ENCODE measurements around the gene RBMS3. TPM values are rescaled to one million over a fixed set of nuclear protein-coding genes. Genes with fewer than 3 reads are reported as not detected.

Gene RBMS3
- total RNA-seq, 1 donor: 81.1 TPM

DNA sequence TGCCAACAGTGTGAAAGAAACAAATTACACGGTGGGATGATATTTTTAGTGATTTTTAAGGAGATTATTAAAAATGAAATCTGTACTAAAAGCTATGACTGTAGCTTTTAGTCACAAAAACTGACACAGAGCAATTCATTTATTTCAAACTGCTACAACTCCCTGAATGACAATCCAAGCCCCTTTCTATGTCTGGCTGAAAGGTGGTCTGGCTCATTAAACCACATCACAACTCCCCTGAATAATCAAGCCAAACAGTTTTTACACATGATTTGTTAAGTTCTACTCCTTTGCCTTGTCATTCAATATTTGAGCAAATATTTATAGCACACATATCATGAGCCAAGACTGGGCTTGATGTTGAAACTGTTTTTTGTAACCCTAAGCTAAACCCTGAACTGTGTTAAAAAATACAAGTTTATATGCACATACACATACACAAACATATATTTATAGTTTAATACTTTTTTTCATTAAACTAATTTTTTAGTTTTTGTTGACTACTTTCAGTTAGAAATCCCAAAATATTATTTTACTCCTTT is 125.5 kb downstream of the RBMS3 start:
- DNase-seq (ENCODE audit: insufficient read length, low spot score, missing footprints): no peak
- Histone ChIP-seq H3K4me3 (ENCODE audit: insufficient read depth, low read length) (no peak overlapping the region), H3K36me3 (ENCODE audit: insufficient read depth, low read length) (no peaks in the 10 kb centered on the region), H3K4me1 (ENCODE audit: insufficient read depth, low read length) (peaks cover 24% of the 10 kb centered on the region), H2AFZ (ENCODE audit: low read length) (no peak overlapping the region), H3K4me2 (ENCODE audit: insufficient read depth, low read length) (no peak overlapping the region), H4K20me1 (ENCODE audit: insufficient read depth, low read length) (no peaks in the 10 kb centered on the region), H3K27me3 (ENCODE audit: insufficient read depth, low read length) (no peaks in the 10 kb centered on the region), H3K27ac (ENCODE audit: low read depth, low read length) (no peak overlapping the region), H3K79me2 (ENCODE audit: insufficient read depth, low read length) (peaks cover 35% of the 10 kb centered on the region), H3K9me3 (ENCODE audit: low read depth, low read length) (no peaks in the 10 kb centered on the region)
- TF ChIP-seq, protein P1, sequence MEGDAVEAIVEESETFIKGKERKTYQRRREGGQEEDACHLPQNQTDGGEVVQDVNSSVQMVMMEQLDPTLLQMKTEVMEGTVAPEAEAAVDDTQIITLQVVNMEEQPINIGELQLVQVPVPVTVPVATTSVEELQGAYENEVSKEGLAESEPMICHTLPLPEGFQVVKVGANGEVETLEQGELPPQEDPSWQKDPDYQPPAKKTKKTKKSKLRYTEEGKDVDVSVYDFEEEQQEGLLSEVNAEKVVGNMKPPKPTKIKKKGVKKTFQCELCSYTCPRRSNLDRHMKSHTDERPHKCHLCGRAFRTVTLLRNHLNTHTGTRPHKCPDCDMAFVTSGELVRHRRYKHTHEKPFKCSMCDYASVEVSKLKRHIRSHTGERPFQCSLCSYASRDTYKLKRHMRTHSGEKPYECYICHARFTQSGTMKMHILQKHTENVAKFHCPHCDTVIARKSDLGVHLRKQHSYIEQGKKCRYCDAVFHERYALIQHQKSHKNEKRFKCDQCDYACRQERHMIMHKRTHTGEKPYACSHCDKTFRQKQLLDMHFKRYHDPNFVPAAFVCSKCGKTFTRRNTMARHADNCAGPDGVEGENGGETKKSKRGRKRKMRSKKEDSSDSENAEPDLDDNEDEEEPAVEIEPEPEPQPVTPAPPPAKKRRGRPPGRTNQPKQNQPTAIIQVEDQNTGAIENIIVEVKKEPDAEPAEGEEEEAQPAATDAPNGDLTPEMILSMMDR (IDR thresholded peaks at IDR 0.05; ENCODE audit: extremely low read depth, low read depth, low read length): no peak

- Histone ChIP-seq H3K4me1 (ENCODE audit: insufficient read depth, low read length) (peaks cover 24% of the 10 kb centered on the region), H3K4me3 (ENCODE audit: insufficient read depth, low read length) (no peak overlapping the region), H3K4me2 (ENCODE audit: insufficient read depth, low read length) (peak overlapping the region; percentile 8), H3K79me2 (ENCODE audit: insufficient read depth, low read length) (peaks cover 29% of the 10 kb centered on the region), H4K20me1 (ENCODE audit: insufficient read depth, low read length) (no peaks in the 10 kb centered on the region), H3K27me3 (ENCODE audit: insufficient read depth, low read length) (no peaks in the 10 kb centered on the region), H3K9me3 (ENCODE audit: low read depth, low read length) (no peaks in the 10 kb centered on the region), H2AFZ (ENCODE audit: low read length) (no peak overlapping the region), H3K27ac (ENCODE audit: low read depth, low read length) (no peak overlapping the region), H3K36me3 (ENCODE audit: insufficient read depth, low read length) (no peaks in the 10 kb centered on the region)
- TF ChIP-seq, protein P1 (IDR thresholded peaks at IDR 0.05; ENCODE audit: extremely low read depth, low read depth, low read length): no peak
- DNase-seq (ENCODE audit: insufficient read length, low spot score, missing footprints): no peak
Measured at GRCh38 chr3:29408676-29409075, 127.8 kb downstream of the RBMS3 start.

DNA sequence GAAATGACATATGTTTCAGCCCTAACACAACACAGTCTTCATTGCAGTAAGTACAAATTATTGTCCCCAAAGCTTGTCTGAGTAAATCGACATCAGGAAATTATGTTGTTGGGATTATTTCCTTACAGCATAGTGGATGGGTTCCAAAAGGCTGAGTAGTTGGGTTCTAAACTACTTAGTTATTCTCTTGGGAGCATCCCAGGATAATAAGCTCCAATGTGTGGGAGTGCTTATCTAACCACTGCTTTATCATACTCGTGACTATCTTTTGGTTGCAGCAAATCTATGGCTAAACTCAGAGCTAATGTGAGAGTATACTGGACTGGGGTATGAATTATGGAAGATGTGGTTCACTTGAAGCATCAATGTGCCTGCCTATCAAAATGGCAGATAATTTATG is 128.5 kb downstream of the RBMS3 start:
- peak overlapping the region; percentile 26 for H3K27ac ChIP-seq (ENCODE audit: low read depth, low read length)
- peaks cover 33% of the 10 kb centered on the region for H3K79me2 ChIP-seq (ENCODE audit: insufficient read depth, low read length)
- H3K4me1 ChIP-seq (ENCODE audit: insufficient read depth, low read length): peaks cover 24% of the 10 kb centered on the region

GRCh38 chr3:29410220-29410619 is 129.3 kb downstream of the RBMS3 start:
- TF ChIP-seq, protein P1 (IDR thresholded peaks at IDR 0.05; ENCODE audit: extremely low read depth, low read depth, low read length): no peak

More for the DNA sequence above, 128.5 kb downstream of the RBMS3 start:
- Histone ChIP-seq H2AFZ (ENCODE audit: low read length) (no peak overlapping the region), H3K27me3 (ENCODE audit: insufficient read depth, low read length) (no peaks in the 10 kb centered on the region), H3K36me3 (ENCODE audit: insufficient read depth, low read length) (no peaks in the 10 kb centered on the region), H4K20me1 (ENCODE audit: insufficient read depth, low read length) (no peaks in the 10 kb centered on the region), H3K4me2 (ENCODE audit: insufficient read depth, low read length) (peak overlapping the region; percentile 8), H3K9me3 (ENCODE audit: low read depth, low read length) (no peaks in the 10 kb centered on the region), H3K4me3 (ENCODE audit: insufficient read depth, low read length) (no peak overlapping the region)
- DNase-seq (ENCODE audit: insufficient read length, low spot score, missing footprints): peak; percentile 64
- TF ChIP-seq, protein P1 (IDR thresholded peaks at IDR 0.05; ENCODE audit: extremely low read depth, low read depth, low read length): no peak

More at GRCh38 chr3:29410220-29410619, 129.3 kb downstream of the RBMS3 start:
- Histone ChIP-seq H4K20me1 (ENCODE audit: insufficient read depth, low read length) (no peaks in the 10 kb centered on the region), H3K4me3 (ENCODE audit: insufficient read depth, low read length) (no peak overlapping the region), H3K27ac (ENCODE audit: low read depth, low read length) (no peak overlapping the region), H3K27me3 (ENCODE audit: insufficient read depth, low read length) (no peaks in the 10 kb centered on the region), H3K36me3 (ENCODE audit: insufficient read depth, low read length) (no peaks in the 10 kb centered on the region), H3K4me2 (ENCODE audit: insufficient read depth, low read length) (no peak overlapping the region), H3K79me2 (ENCODE audit: insufficient read depth, low read length) (peaks cover 34% of the 10 kb centered on the region), H3K9me3 (ENCODE audit: low read depth, low read length) (no peaks in the 10 kb centered on the region), H3K4me1 (ENCODE audit: insufficient read depth, low read length) (peaks cover 26% of the 10 kb centered on the region), H2AFZ (ENCODE audit: low read length) (no peak overlapping the region)
- no peak for DNase-seq (ENCODE audit: insufficient read length, low spot score, missing footprints)

All from osteoblast (primary cell).